RWPE1 (cell line): ENCODE results near the gene LRRC75A.

Experiments used
- CTCF ChIA-PET: fragments of 350-600 bp; sonication (Branson Sonifier 250); formaldehyde crosslinking; extraction: SDS; loops from one replicate; lab custom pipeline; 2021; lab: Yijun Ruan, JAX
- POLR2A ChIA-PET: fragments of 400-600 bp; formaldehyde crosslinking; extraction: SDS; loops from one replicate; lab custom pipeline; 2020; ENCODE audit warnings: antibody characterized with exemption; ENCODE audit not compliant: low non-redundant PET; lab: Yijun Ruan, JAX
- DNase-seq: peaks from one replicate; pipeline ENCODE4 v3.0.0; 2012; ENCODE audit warnings: low spot score
- H3K27ac ChIP-seq: fragments of 450-650 bp; 2 replicates; pipeline ENCODE4 v1.5.1; 2017
- CTCF ChIP-seq: fragments of 450-650 bp; conservative IDR thresholded peaks from 2 replicates; pipeline ENCODE4 v1.5.1; 2017; ENCODE audit warnings: low read depth, mild to moderate bottlenecking

The LRRC75A gene

GRCh38 chr17:16434662-16435061 lies 57.3 kb downstream of the LRRC75A start:
- TF ChIP-seq CTCF: no peak
- peak overlapping the region; percentile 17; the same call in 1 of the 2 replicates for H3K27ac ChIP-seq
- POLR2A ChIA-PET: no interaction called here
- DNase-seq: no peak
- CTCF ChIA-PET: interaction anchor here (0.5 to 0.6 kb wide), 2 partner anchors 10 to 26 kb away, joined by 3 to 6 read pairs; no protein-coding TSS in a partner anchor

GRCh38 chr17:16433514-16433913 lies 58.5 kb downstream of the LRRC75A start:
- CTCF ChIA-PET: no interaction called here
- H3K27ac ChIP-seq: no peak overlapping the region
- DNase-seq: no peak
- POLR2A ChIA-PET: no interaction called here
- no peak for TF ChIP-seq CTCF

GRCh38 chr17:16432017-16432416 lies 60.0 kb downstream of the LRRC75A start:
- no peak overlapping the region for H3K27ac ChIP-seq
- TF ChIP-seq CTCF: no peak
- CTCF ChIA-PET: no interaction called here
- POLR2A ChIA-PET: interaction anchor here (0.6 kb wide), 1 partner anchor 51 kb away, joined by 13 read pairs; the partner anchor contains the start of gene UBB
- no peak for DNase-seq

- no peak overlapping the region for H3K27ac ChIP-seq
- CTCF ChIA-PET: no interaction called here
- no peak for TF ChIP-seq CTCF
- POLR2A ChIA-PET: interaction anchor here (1.3 kb wide), 1 partner anchor 8 kb away, joined by 3 read pairs; no protein-coding TSS in a partner anchor
- DNase-seq: no peak
Measured at GRCh38 chr17:16430650-16431049, 61.3 kb downstream of the LRRC75A start.

- POLR2A ChIA-PET: interaction anchor here (1.3 kb wide), 1 partner anchor 10 kb away, joined by 3 read pairs; no protein-coding TSS in a partner anchor
- CTCF ChIA-PET: interaction anchor here (0.8 kb wide), 1 partner anchor 66 kb away, joined by 7 read pairs; no protein-coding TSS in a partner anchor
- TF ChIP-seq CTCF: no peak
- no peak for DNase-seq
- no peak overlapping the region for H3K27ac ChIP-seq
Measured at GRCh38 chr17:16429083-16429482, 62.9 kb downstream of the LRRC75A start.

- no peak overlapping the region for H3K27ac ChIP-seq
- ChIA-PET CTCF (interaction anchor here (0.7 to 1.3 kb wide), 4 partner anchors 9 to 41 kb away, joined by 3 to 6 read pairs (median 4); no protein-coding TSS in a partner anchor), POLR2A (interaction anchor here (1.0 kb wide), 1 partner anchor 10 kb away, joined by 5 read pairs; no protein-coding TSS in a partner anchor)
- DNase-seq: no peak
- TF ChIP-seq CTCF: peak; percentile 27
Measured at GRCh38 chr17:16428098-16428882, 63.7 kb downstream of the LRRC75A start.
